HG02588 (cell line): Measurements from ENCODE around the gene RNF150.
"Not testable (repeated sequence)": the region's sequence is repeated elsewhere in the genome, so short reads cannot be mapped to it uniquely, and the experiment has no call there.

Experiments
- ATAC-seq: cut with Tn5 transposase; IDR thresholded peaks from one replicate; pipeline ENCODE4 v1.9.1; 2021; ENCODE audit warnings: mild to moderate bottlenecking, moderate library complexity; ENCODE audit not compliant: unreplicated experiment

Gene RNF150

DNA sequence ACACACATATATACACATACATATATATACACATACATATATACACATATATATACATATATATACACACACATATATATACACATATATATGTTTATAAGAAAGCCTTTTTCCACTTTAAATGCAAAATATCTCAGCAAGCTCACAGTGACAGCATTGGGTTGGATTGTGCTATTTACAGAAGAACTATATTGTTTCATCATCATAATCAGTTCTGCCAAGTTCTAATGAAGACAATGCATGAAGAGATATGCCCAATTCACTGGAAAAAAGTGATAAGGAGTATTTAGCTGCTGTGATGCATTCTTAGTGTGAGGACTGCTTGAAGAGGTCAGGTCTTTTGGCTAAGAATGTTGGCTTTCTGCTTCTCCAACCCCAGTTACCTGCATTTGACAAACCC, 54.4 kb downstream of the RNF150 start:
- no peak for ATAC-seq

DNA sequence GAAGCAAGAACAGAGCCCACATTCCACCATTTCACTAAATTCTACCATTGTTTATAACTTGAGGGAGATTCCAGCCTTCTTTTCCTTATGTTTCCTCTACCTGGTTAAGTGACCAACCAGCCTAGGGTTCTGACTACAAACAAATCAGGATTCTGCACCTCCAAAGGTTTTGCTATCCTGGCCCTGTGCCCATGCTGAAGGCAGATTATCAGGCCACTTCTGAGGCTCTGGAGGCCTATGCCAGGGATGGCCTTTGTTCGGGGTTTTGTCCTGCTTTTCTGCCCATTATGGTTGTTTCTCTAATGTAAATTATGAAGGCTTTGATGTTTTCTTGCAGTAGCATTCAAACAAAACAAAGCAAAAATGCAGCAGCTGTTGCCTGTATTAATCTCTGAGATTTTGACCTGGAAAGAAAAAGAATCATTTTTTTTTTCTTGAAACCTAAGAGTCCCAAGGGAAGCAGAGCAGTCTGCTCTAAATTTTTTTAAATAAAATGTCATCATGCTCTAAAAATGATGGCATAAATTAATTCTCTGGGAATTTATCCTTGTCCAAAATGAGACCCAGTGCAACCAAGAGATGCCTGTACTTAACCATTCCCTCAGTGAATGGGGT, 55.6 kb downstream of the RNF150 start:
- ATAC-seq: no peak

DNA sequence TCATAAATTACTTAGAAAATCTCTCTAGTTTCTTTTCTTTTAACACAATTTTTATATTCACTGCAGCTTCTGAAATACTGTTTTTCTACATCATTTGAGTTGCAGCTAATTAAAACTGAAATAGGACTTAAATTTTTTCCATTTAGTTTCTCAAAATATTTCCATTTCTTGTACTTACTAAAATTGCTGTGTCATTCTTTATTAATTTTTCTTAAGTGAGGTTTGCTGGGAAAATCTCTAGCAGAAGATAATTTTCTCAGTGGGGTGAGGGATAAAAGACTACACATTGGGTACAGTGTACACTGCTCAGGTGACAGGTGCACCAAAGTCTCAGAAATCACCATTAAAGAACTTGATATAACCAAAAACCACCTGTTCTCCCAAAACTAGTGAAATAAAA, 57.7 kb downstream of the RNF150 start:
- no peak for ATAC-seq

DNA sequence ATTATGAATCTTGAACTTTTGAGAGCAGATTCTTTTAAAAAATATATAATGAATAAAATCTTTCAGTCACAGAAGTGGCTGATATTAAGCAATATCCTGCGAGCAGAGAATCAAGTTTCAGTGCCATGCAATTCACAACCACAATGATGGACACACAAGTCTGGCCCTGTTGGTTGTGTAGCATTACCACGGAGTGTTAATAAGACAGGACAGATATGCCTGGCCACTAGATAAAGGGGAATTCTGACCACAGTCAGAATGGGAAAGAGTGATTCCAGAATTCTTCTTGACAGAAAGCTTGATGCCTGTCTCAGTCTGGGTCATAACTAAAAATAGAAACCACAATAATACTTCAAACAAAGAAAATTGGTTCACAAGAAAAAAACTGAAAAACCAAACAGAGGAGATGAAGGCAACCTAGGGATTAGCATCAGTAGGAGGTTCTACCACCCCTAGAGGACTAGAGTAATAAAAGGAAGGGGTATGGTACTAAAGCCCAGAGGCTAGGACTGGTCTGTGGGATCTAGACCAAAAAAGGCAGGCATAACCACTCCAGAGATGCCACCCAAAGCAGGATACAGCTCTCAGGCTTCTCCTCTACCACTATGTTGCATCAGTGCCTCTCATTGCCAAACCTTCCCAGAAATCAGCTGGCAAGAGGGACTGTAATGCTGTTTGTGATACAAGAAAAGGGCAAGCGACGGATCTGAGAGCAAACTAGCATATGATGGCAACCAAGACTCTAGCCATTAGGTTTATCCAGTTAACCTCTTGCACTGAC, 59.0 kb downstream of the RNF150 start:
- no peak for ATAC-seq

DNA sequence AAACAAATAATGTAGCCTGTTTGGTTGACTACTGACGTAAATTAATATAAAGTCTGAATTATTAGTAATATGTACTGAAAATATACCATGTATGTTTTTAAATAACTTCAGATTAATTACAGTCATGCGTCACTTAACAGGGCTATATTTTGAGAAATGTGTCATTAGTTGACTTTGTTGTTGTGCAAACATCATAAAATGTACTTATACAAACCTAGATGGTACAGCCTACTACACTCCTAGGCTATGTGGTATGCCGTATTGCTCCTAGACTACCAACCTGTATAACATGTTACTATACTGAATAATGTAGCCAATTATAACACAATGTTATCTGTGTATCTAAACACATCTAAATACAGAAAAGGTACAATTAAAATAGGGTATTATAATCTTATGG, 66.6 kb downstream of the RNF150 start:
- ATAC-seq: no peak

DNA sequence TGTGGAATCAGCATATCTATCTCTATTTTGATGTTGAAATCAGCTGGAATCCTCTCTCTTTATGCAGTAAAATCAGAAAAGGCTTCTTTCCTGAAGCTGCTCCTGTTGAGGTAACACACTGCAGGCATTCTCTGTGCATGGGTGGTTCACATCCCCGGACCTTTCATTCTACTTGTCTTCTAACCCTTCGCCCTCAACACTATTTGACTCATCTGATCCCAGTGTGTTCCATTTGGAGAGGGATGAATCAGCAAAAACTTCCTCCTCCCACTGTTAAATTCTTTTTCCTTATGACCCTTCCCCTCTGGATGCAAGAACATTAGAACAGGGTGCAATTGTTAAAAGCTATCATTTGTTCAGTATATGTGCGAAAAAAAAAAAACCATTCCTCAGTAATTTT, 67.4 kb downstream of the RNF150 start:
- no peak for ATAC-seq

DNA sequence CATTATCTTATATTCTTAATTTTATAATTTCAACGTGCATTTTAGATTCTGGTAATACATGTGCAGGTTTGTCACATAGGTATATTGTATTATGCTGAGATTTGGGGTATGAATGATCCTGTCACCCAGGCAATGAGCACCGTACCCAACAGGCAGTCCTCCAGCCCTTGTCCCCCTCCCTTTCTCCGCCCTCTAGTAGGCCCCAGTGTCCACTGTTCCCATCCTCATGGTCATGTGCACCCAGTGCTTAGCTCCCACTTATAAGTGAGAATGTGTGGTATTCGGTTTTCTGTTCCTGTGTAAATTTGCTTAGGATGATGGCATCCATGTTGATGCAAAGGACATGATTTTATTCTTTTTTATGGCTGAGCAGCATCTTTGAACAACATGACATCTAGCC, 70.6 kb downstream of the RNF150 start:
- no peak for ATAC-seq

DNA sequence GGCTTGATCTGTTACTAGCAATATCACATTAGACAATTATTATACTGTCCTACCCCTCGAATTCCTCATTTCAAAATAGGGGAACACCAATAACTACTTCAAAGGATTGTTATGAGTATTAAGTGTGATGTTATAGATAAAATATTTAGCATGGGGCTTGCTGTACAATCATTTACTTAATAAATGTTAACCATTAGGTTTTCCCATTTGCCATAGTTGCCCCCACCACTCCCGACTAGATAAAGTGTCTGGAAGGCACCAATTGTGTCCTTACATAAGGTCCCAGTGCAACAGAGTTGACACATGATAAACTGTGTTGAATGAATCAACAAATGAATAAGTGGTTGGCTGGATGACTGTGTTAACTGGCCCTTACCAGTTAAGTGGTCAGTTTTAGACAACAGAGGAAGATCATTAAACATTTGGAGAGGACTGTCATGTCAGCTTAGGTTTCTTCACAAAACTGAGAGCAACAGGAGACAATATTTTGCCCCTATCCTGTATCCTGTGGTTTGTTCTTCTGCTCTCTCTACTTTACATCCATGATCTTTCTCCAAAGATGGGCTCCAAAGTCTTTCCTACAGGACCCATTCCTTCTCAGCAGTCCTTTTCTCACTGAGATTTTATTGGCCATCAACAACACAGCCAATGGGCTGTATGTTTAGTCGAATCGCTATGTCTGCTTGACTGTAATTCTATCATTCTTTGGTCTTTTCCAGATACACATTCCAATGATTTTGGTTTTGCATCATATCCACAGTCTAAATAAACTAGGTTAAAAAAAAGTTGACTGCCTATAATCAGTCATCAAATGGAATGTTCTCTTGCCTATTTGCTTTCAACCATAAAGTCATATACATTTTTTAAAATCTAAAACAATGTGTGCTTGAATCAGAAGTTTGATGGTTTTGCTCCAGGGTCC, 74.4 kb downstream of the RNF150 start:
- no peak for ATAC-seq

DNA sequence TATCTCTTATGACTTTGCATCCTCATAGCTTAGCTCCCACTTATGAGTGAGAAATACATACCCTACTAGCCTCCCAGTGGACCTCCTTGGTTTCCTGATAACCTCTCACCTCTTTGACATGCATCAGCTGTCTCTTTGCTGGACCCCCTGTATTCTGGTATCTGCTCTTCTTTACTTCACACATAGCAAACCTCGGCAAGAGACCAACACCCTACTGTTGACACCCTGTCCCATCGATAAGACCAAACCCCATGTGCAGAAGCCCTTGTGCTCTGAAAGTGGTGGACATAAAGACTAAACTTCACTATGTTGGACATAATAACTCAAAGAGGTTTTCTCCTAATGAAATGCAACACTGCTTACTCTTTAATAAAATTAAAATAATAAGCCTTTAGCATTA, 75.7 kb downstream of the RNF150 start:
- no peak for ATAC-seq

DNA sequence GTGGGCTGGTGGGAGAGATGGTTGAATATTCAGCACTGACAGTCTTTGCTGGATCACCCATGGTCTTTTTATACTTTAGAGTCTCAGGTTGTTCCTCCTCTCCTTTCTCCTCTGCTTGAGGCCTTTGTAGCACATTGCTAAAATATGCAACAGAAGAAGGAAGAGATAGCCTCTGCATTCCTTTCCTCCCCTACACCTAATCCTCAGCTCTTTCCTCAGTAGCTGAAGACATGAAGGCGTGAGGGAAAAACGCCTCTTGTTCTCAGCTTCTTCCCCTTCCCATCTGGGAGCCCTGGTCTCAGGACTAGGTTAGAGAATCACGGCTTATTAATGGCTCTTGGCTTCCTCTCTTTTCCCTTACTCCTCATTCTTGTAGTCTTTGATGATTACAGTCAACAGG, 76.8 kb downstream of the RNF150 start:
- ATAC-seq: no peak

DNA sequence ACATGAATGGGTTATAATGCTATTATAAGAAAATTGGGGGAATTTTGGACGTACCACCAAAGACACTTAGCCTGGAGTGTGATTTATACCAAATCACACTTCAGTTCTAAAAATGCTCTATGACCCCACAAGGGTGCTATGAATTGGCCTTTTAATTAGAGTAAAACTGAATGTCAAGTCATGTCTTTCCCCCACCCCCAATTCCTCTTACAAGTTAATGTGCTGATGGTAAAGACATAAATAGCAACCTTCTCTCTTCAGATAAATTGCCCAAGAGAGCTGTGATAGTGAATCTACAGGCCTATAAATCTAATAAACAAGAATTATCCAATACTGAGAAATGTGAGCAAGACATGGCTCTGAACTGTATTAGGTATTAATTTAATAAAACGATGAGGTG, 78.8 kb downstream of the RNF150 start:
- ATAC-seq: no peak

DNA sequence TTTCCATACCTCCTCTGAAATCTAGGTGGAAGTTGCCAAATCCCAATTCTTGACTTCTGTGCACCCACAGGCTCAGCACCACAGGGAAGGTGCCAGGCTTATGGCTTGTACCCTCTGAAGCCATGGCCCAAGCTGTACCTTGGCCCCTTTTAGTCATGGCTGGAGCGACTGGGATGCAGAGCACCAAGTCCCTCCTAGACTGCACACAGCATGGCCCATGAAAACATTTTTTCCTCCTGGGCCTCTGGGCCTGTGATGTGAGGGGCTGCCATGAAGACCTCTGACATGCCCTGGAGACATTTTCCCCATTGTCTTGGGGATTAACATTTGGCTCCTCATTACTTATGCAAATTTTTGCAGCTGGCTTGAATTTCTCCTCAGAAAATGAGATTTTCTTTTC, 82.3 kb downstream of the RNF150 start:
- ATAC-seq: not testable (repeated sequence)

DNA sequence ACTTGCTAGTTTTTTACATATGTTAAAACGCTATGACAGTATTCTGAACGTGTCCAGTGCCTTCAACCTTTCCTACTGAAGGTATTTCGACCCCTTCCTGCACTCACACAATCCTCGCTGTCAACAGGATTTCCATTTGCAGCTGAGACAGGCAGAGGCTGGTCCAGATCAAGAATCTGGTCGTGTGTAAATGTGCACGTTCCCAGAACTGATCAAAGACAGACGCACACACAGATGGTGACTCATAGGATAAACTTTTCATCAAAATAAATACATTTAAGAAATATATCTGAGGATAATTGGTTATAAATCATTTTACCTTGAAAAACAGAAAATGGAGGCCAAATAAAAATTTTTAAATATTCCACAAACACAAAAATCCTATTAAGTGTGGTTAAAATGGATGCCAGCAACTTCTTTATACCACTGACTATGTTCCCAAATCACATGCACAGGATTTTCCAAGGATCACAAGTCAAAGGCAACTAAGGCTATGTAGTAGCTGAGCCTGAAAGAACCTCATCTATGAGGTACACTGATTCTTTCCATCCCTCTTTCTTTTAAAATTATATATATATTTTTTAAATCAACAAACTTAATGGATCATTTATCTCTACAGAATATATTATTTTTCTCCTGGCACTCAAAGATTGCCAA, 85.9 kb downstream of the RNF150 start:
- ATAC-seq: no peak

DNA sequence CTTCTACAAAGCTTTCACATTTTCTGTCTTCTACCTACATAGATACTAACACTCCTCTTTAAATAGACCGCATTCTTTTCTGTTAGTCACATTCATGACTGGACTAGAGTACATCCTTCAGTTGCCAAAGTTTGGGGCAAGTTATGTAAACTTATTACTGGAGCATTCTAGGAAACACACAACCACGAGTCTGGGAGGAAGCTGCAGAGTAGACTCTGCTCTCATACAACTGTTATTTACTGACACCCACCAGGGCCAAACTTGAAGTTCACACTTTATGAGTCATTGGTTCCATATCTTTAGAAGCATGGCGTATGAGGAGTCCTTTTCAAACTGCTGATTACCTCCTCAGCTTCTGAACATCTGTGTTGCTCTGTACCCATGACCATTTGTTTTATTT, 87.0 kb downstream of the RNF150 start:
- no peak for ATAC-seq

DNA sequence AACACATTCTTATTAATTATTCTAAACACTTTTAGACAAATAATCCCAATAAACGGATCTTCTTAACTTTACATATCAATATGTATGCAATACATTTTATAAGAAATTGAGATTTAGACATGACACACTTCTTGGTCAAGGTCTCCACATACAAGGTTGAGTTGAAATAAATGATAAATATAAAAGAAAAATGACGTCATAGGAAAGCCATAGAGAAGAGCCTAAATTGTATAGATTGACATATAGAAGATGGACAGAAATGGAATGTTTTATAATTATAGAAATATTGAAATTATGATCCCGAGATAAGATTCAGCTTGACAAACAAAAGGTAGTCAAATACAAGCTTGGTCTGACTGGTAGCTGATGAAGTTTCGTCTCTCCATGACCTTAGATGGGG, 87.4 kb downstream of the RNF150 start:
- ATAC-seq: no peak

DNA sequence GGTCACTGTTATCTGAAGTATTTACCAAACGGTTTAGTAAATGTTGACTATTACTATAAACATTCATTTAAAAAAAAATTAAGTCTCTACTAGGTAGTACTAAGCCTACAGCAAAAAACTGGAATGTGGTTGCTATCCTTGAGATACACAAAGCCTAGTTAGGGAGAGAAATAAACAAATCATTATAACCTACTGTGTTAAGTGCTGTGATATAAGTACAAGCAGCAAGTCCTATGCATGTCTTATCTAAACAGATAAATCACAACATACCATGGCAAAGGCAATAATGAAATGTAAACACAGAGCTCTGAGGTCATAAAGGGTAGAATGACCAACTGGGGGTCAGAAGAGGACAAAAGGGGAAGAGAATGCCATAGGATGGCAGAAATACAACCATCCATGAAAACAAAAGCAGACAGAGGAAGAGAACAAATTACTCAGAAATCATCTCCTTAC, 92.2 kb downstream of the RNF150 start:
- ATAC-seq: no peak

DNA sequence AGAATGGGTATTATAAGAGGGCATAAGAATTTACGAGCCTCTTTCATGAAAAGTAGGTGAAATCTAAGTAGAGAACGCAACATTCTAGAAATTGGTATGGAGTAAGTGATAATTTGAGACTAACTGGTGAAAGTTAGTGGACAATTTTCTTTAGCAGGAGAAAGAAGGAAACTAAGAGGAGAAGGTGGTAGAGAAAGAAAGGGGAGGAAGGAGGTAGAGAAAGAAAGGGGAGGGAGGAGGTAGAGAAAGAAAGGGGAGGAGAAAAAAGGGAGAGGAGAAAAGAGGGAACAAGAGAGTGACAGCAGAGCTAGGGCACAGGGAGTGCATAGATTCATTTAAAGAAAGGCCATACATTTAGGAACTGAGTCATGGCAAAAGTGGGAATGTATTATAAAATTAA, 94.1 kb downstream of the RNF150 start:
- ATAC-seq: no peak

DNA sequence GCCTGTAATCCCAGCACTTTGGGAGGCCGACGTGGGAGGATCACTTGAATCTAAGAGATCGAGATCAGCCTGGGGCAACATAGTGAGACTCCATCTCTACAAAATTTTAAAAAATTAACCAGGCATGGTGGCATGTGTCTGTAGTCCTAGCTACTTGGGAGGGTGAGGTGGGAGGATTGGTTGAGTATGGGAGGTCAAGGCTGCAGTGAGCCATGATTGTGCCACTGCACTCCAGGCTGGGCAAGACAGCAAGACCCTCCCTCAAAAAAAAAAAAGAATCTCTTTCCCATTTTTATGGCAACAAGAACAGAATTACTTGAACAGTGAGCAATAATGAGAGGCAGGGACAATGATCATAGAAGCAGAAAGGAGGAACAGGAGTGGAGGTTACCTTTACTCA, 94.8 kb downstream of the RNF150 start:
- no peak for ATAC-seq

DNA sequence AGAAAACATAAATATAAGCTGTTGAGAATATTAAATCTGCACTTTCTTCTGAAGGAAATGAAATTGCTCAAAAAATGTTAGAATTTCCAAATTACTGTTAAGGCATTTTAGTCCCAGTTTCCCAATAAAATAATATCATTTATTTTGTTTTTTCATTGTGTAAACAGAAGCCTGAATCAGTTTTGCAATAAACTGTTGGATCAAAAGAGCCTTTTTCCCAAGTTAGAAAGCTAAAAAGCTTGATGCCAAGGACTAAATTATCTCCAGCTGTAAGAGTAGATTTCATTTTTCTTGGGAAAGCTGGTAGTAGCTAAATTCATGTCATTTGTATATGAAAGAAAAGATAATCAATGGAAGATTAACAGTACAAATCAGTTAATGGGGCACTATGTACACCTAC, 95.8 kb downstream of the RNF150 start:
- ATAC-seq: no peak

DNA sequence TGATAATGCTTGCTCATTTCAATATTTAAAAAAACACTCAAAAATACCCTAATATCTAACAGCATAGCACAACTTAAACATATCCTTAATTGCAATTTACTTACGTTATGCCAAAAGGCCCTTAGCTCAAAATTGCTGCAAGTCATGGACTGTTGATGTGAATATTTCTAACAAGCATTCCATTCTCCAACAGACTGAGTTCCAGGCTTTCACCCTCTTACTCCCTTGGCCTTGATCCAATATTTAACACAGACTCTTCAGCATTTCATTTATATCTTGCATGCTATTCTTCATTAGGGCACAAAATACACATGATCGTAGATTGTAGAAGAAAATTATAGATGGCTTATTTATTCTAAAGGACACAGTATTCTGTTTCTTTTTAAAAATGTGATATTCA, 96.5 kb downstream of the RNF150 start:
- no peak for ATAC-seq

DNA sequence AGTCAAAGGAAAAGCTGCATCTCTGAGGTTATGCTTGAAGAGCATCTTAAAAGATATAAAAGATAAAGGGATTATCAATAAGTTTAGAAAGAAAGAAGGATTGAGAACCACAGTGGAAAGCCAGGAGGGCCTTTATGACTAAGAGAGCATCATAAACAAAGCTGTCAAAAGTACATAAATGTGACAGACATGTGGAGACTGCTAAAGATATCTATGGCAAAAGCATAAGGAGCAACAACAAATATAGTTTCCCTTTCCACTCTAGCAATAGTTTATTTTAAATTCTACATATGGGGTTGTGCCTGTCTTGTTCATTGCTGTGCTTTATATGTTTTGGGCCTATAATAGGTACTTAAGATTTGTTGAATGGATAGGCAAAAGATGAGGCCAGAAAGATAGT, 97.3 kb downstream of the RNF150 start:
- no peak for ATAC-seq
